HCT116 (cell line): ENCODE data around the gene C21orf91. TPM values are rescaled to one million over a fixed set of nuclear protein-coding genes. Genes with fewer than 3 reads are reported as not detected.

Experiments used
- ATAC-seq: fragments of 200-7000 bp; cut with Tn5 transposase; 2 replicates; pipeline ENCODE4 v1.9.1; 2020; ENCODE audit warnings: mild to moderate bottlenecking, moderate library complexity
- BruUV-seq: library from RNA; stranded (reverse); fragments of 400-500 nt; replicated peaks from 2 replicates; lab custom pipeline; 2021; lab: Mats Ljungman, UMichigan
- CTCF ChIA-PET: fragments of 300-600 bp; sonication (Branson Sonifier 250); formaldehyde crosslinking; loops from one replicate; lab custom pipeline; 2021; ENCODE audit warnings: antibody characterized with exemption; lab: Charles Lee
- POLR2A ChIA-PET: fragments of 300-600, 350-600 bp; sonication (Branson Sonifier 250); formaldehyde crosslinking; loops from one replicate; lab custom pipeline; 2021; ENCODE audit warnings: antibody characterized with exemption; lab: Charles Lee
- RAD21 ChIA-PET, 2 experiments: fragments of 300-600 bp; sonication (Branson Sonifier 250); formaldehyde crosslinking; loops; one replicate each; lab custom pipeline; 2023; ENCODE audit warnings: low total read pairs in 2 of 2; ENCODE audit not compliant: uncharacterized antibody in 2 of 2, unreplicated experiment in 2 of 2, low non-redundant PET in 1 of 2; lab: Charles Lee
- DNase-seq: peaks from one replicate; pipeline ENCODE4 v3.0.0-alpha.2; 2010; ENCODE audit warnings: low read depth, low spot score
- H2AFZ ChIP-seq: fragments of 200-600 bp; shearing (Covaris generic), sonication (generic); 2 replicates; pipeline ENCODE4 v1.6.1; 2017; ENCODE audit warnings: low read depth, mixed run types, mixed read lengths, antibody characterized with exemption, low read length; ENCODE audit not compliant: poor library complexity, severe bottlenecking
- H3K27ac ChIP-seq: 2 replicates; pipeline ENCODE4 v1.5.1; 2012; ENCODE audit warnings: low read depth, low read length
- H3K27me3 ChIP-seq: fragments of 200-600 bp; sonication (generic); 2 replicates; pipeline ENCODE4 v1.6.1; 2016; ENCODE audit warnings: mixed run types, low read length, mixed read lengths; ENCODE audit not compliant: insufficient read depth
- H3K36me3 ChIP-seq, 2 experiments: fragments of 200-500 bp in 1 of 2; fragments of 200-600 bp in 1 of 2; sonication (Bioruptor generic) in 1 of 2; sonication (generic) in 1 of 2; 2 replicates each; pipeline versions ENCODE4 v1.5.1 to v1.6.1; 2014 to 2016; ENCODE audit warnings: low read length in 2 of 2, inconsistent platforms in 1 of 2, mixed read lengths in 1 of 2, mixed run types in 1 of 2; ENCODE audit not compliant: insufficient read depth in 2 of 2, control insufficient read depth in 1 of 2
- H3K4me1 ChIP-seq, 2 experiments: fragments of 200-600 bp in 1 of 2; sonication (generic) in 1 of 2; 2 replicates each; pipeline versions ENCODE4 v1.5.1 to v1.6.1; 2012 to 2017; ENCODE audit warnings: low read length in 2 of 2, inconsistent platforms in 1 of 2, mild to moderate bottlenecking in 1 of 2, mixed read lengths in 1 of 2, mixed run types in 1 of 2, moderate library complexity in 1 of 2; ENCODE audit not compliant: insufficient read depth in 2 of 2, control insufficient read depth in 1 of 2
- H3K4me2 ChIP-seq: fragments of 200-600 bp; sonication (generic); 2 replicates; pipeline ENCODE4 v1.6.1; 2017; ENCODE audit warnings: mixed run types, low read length, mixed read lengths
- H3K4me3 ChIP-seq, 2 experiments: fragments of 200-600 bp in 1 of 2; sonication (generic) in 1 of 2; replicated peaks in 1 of 2; 2 replicates each; pipeline ENCODE4 v1.5.1; 2011 to 2016; ENCODE audit warnings: low read length in 2 of 2, control low read depth in 1 of 2, low read depth in 1 of 2, mild to moderate bottlenecking in 1 of 2, mixed read lengths in 1 of 2, mixed run types in 1 of 2
- H3K79me2 ChIP-seq: fragments of 200-600 bp; sonication (generic); 2 replicates; pipeline ENCODE4 v1.6.1; 2017; ENCODE audit warnings: mild to moderate bottlenecking, mixed run types, low read length, moderate library complexity, mixed read lengths; ENCODE audit not compliant: insufficient read depth
- H3K9ac ChIP-seq: fragments of 200-600 bp; sonication (generic); 2 replicates; pipeline ENCODE4 v1.6.1; 2016; ENCODE audit warnings: low read length, mixed read lengths
- H3K9me2 ChIP-seq: fragments of 200-600 bp; sonication (generic), shearing (Covaris generic); 2 replicates; pipeline ENCODE4 v1.6.1; 2017; ENCODE audit warnings: mixed run types, mild to moderate bottlenecking, moderate library complexity; ENCODE audit not compliant: insufficient read depth
- H3K9me3 ChIP-seq, 2 experiments: fragments of 200-500 bp in 1 of 2; fragments of 200-600 bp in 1 of 2; sonication (Bioruptor generic) in 1 of 2; sonication (generic) in 1 of 2; 2 replicates each; pipeline ENCODE4 v1.6.1; 2014 to 2017; ENCODE audit warnings: low read length in 2 of 2, mixed read lengths in 2 of 2, inconsistent platforms in 1 of 2, low read depth in 1 of 2, mild to moderate bottlenecking in 1 of 2, mixed run types in 1 of 2, moderate library complexity in 1 of 2; ENCODE audit not compliant: control insufficient read depth in 1 of 2, insufficient read depth in 1 of 2
- H4K20me1 ChIP-seq: fragments of 200-600 bp; sonication (generic), shearing (Covaris generic); 2 replicates; pipeline ENCODE4 v1.6.1; 2017; ENCODE audit warnings: mixed run types, mild to moderate bottlenecking, moderate library complexity; ENCODE audit not compliant: insufficient read depth
- CBX3 ChIP-seq: IDR thresholded peaks from 2 replicates; pipeline ENCODE4 v1.6.1; 2012; ENCODE audit warnings: low read depth
- CEBPB ChIP-seq: IDR thresholded peaks from 2 replicates; pipeline ENCODE4 v1.6.1; 2012; ENCODE audit warnings: low read depth
- EGR1 ChIP-seq: IDR thresholded peaks from 2 replicates; pipeline ENCODE4 v1.6.1; 2012; ENCODE audit warnings: low read depth
- ELF1 ChIP-seq: IDR thresholded peaks from 2 replicates; pipeline ENCODE4 v1.6.1; 2012; ENCODE audit warnings: low read depth, borderline replicate concordance
- EZH2 ChIP-seq: fragments of 200-600 bp; sonication (generic); IDR thresholded peaks from 2 replicates; pipeline ENCODE4 v1.6.1; 2017; ENCODE audit warnings: antibody characterized with exemption, mixed run types
- EZH2phosphoT487 ChIP-seq: fragments of 200-600 bp; IDR thresholded peaks from 2 replicates; pipeline ENCODE4 v1.6.1; 2018; ENCODE audit warnings: antibody characterized with exemption, borderline replicate concordance
- JUND ChIP-seq: IDR thresholded peaks from 2 replicates; pipeline ENCODE4 v1.6.1; 2012
- POLR2A ChIP-seq: IDR thresholded peaks from 2 replicates; pipeline ENCODE4 v1.7.0; 2011; ENCODE audit warnings: borderline replicate concordance; ENCODE audit not compliant: insufficient read depth, insufficient read length; ENCODE audit errors: extremely low read depth
- POLR2AphosphoS5 ChIP-seq: IDR thresholded peaks from 2 replicates; pipeline ENCODE4 v1.6.1; 2011; ENCODE audit warnings: mild to moderate bottlenecking, low read depth, low read length, moderate library complexity
- RAD21 ChIP-seq: IDR thresholded peaks from 2 replicates; pipeline ENCODE4 v1.6.1; 2012; ENCODE audit warnings: low read depth, mild to moderate bottlenecking
- SP1 ChIP-seq: IDR thresholded peaks from 2 replicates; pipeline ENCODE4 v1.6.1; 2012; ENCODE audit warnings: low read depth
- SRF ChIP-seq: IDR thresholded peaks from 2 replicates; pipeline ENCODE4 v1.6.1; 2012; ENCODE audit warnings: low read depth
- TCF7L2 ChIP-seq: IDR thresholded peaks from 2 replicates; pipeline ENCODE4 v1.7.0; 2011; ENCODE audit warnings: borderline replicate concordance, inconsistent platforms; ENCODE audit not compliant: insufficient read depth, insufficient read length; ENCODE audit errors: extremely low read depth
- ZFX ChIP-seq: fragments of 450-650 bp; IDR thresholded peaks from 2 replicates; pipeline ENCODE4 v1.6.1; 2017
- ZNF274 ChIP-seq: fragments of 200-500 bp; sonication (Bioruptor generic); IDR thresholded peaks from 2 replicates; pipeline ENCODE4 v1.6.1; 2014; ENCODE audit warnings: mild to moderate bottlenecking, low read depth, low read length, inconsistent platforms
- intact Hi-C: fragments of 100-400 bp; cut with micrococcal nuclease; formaldehyde crosslinking; loops from 2 replicates; pipeline ENCODE4 v1.10.0; 2022
- total RNA-seq: library from RNA; stranded (reverse); gene quantifications from one replicate; pipeline ENCODE4 v1.2.1, GENCODE V29; 2021; ENCODE audit not compliant: unreplicated experiment
- TF ChIP-seq, protein P1 (sequence below), 3 experiments: fragments of 200-600 bp in 1 of 3; sonication (generic) in 1 of 3; IDR thresholded peaks in 2 of 3; conservative IDR thresholded peaks in 1 of 3; 2 replicates each; pipeline ENCODE4 v1.5.1; 2012 to 2017; ENCODE audit warnings: low read depth in 2 of 3, low read length in 2 of 3, antibody characterized with exemption in 1 of 3, borderline replicate concordance in 1 of 3, control low read depth in 1 of 3, mild to moderate bottlenecking in 1 of 3, mixed read lengths in 1 of 3, mixed run types in 1 of 3, moderate library complexity in 1 of 3; ENCODE audit not compliant: insufficient read depth in 1 of 3

The C21orf91 gene
- total RNA-seq, 1 experiment from 2014 or later = 17.7 TPM

DNA sequence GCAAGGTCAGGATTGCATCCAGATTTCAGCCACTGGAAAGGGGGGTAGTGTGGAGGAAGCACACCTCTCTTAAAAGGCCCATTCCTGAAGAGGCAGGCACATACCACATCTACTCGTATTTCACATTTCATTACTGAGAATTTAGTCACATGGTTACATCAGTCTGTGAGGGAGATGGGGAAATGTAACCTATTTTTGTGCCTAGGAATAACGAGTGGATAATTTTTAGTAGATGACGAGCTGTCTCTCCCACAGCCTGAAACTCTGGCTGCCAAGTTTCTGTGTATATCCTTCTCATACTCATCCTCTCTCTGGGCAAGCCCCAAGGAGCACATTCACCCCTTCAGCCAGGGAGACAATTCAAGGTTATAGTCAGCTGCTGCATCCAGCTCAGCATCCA is 10.3 kb upstream of the C21orf91 start:
- Histone ChIP-seq H3K36me3 (no peaks in the 10 kb centered on the region), H4K20me1 (no peaks in the 10 kb centered on the region), H3K79me2 (no peaks in the 10 kb centered on the region), H3K9me3 (no peaks in the 10 kb centered on the region), H3K9ac (no peak overlapping the region), H3K4me1 (no peaks in the 10 kb centered on the region), H2AFZ (no peak overlapping the region), H3K9me2 (no peaks in the 10 kb centered on the region), H3K27me3 (no peaks in the 10 kb centered on the region), H3K4me3 (no peak overlapping the region), H3K4me2 (no peak overlapping the region), H3K27ac (no peak overlapping the region)
- RAD21 ChIA-PET = no interaction called here
- CTCF ChIA-PET = no interaction called here
- TF ChIP-seq, protein P1, sequence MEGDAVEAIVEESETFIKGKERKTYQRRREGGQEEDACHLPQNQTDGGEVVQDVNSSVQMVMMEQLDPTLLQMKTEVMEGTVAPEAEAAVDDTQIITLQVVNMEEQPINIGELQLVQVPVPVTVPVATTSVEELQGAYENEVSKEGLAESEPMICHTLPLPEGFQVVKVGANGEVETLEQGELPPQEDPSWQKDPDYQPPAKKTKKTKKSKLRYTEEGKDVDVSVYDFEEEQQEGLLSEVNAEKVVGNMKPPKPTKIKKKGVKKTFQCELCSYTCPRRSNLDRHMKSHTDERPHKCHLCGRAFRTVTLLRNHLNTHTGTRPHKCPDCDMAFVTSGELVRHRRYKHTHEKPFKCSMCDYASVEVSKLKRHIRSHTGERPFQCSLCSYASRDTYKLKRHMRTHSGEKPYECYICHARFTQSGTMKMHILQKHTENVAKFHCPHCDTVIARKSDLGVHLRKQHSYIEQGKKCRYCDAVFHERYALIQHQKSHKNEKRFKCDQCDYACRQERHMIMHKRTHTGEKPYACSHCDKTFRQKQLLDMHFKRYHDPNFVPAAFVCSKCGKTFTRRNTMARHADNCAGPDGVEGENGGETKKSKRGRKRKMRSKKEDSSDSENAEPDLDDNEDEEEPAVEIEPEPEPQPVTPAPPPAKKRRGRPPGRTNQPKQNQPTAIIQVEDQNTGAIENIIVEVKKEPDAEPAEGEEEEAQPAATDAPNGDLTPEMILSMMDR (IDR thresholded peaks at IDR 0.05 in 2 of 3, conservative IDR thresholded peaks at IDR 0.05 in 1 of 3; ENCODE audit: borderline replicate concordance in 1 of 3, insufficient read depth in 1 of 3, low read depth in 2 of 3, low read length in 2 of 3) = no peak
- no peak for TF ChIP-seq POLR2AphosphoS5
- no peak for TF ChIP-seq EGR1
- no peak for TF ChIP-seq ZFX
- no peak for TF ChIP-seq ZNF274
- TF ChIP-seq SP1 = no peak
- no peak for TF ChIP-seq SRF
- TF ChIP-seq TCF7L2 = no peak
- TF ChIP-seq POLR2A = no peak
- no peak for TF ChIP-seq RAD21
- no peak for TF ChIP-seq EZH2
- TF ChIP-seq CEBPB = no peak
- no peak for TF ChIP-seq JUND
- no peak for TF ChIP-seq ELF1
- TF ChIP-seq EZH2phosphoT487 = no peak
- no peak for TF ChIP-seq CBX3
- DNase-seq (no peak), ATAC-seq (no peak)
- POLR2A ChIA-PET = no interaction called here
- no TSS peak for BruUV-seq
- intact Hi-C loops = no loop called here
